ENCODE results near the gene WFIKKN2. TPM values are rescaled to one million over a fixed set of nuclear protein-coding genes. Genes with fewer than 3 reads are reported as not detected.
A peak's percentile ranks its signal among the peaks of the same experiment; 100 is the strongest.

WFIKKN2 gene
- polyA plus RNA-seq, 1 donor (not counting 4 experiments of a cell fraction or from before 2014, with no cell fraction given) = not detected

DNA sequence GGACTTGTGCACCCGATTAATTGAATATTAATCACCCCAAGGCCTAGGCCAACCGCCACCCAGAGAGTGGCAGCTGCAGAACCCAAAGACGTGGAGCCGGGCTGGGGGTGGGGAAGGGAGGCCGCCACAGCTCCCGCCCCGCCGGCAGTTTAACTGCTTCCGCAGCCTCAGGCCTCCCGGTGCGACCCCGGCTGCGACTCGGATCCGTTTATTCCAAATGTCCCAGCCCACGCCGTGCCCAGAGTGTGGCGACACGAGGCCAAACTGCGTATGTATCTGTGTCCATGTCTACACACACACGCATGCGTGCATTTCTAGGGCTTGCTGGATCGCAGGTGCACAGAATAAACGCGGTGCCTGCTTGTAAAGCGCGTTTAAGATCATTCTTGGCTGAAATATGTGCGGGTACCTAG, 31.6 kb downstream of the WFIKKN2 start:
- H3K4me1 ChIP-seq (ENCODE audit: control insufficient read depth, extremely low read depth, insufficient read depth, low read length) = peaks cover 31% of the 10 kb centered on the region
- no peak for DNase-seq (ENCODE audit: low read depth, low spot score)
- H3K4me2 ChIP-seq (ENCODE audit: control insufficient read depth, extremely low read depth, insufficient read depth, low read depth, low read length) = peak overlapping the region; percentile 100
- peaks cover 34% of the 10 kb centered on the region for H3K79me2 ChIP-seq (ENCODE audit: control insufficient read depth, insufficient read depth, low read length)
- peaks cover 20% of the 10 kb centered on the region for H4K20me1 ChIP-seq (ENCODE audit: control insufficient read depth, extremely low read depth, insufficient read depth, low read length)
- dilution Hi-C loops (cut with MboI; ENCODE audit: extremely low pct_ligation_motif_present, low sequenced_read_pairs) = loop anchor here (25.0 kb wide), 1 partner anchor 95 kb away; no protein-coding TSS in a partner anchor
- TF ChIP-seq EZH2 (IDR thresholded peaks at IDR 0.05; ENCODE audit: low read length) = no peak
- TF ChIP-seq, protein P1, sequence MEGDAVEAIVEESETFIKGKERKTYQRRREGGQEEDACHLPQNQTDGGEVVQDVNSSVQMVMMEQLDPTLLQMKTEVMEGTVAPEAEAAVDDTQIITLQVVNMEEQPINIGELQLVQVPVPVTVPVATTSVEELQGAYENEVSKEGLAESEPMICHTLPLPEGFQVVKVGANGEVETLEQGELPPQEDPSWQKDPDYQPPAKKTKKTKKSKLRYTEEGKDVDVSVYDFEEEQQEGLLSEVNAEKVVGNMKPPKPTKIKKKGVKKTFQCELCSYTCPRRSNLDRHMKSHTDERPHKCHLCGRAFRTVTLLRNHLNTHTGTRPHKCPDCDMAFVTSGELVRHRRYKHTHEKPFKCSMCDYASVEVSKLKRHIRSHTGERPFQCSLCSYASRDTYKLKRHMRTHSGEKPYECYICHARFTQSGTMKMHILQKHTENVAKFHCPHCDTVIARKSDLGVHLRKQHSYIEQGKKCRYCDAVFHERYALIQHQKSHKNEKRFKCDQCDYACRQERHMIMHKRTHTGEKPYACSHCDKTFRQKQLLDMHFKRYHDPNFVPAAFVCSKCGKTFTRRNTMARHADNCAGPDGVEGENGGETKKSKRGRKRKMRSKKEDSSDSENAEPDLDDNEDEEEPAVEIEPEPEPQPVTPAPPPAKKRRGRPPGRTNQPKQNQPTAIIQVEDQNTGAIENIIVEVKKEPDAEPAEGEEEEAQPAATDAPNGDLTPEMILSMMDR (optimal IDR thresholded peaks at IDR 0.05 in 1 of 3, IDR thresholded peaks at IDR 0.05 in 1 of 3, conservative IDR thresholded peaks at IDR 0.05 in 1 of 3; ENCODE audit: extremely low read depth in 1 of 3, insufficient read depth in 2 of 3, low read length in 3 of 3) = peak in 1 of 3 experiments; percentile 17
- no peaks in the 10 kb centered on the region for H3K27me3 ChIP-seq (ENCODE audit: control insufficient read depth, extremely low read depth, insufficient read depth, low read length)
- no peaks in the 10 kb centered on the region for H3K9me1 ChIP-seq (ENCODE audit: control insufficient read depth, extremely low read depth, insufficient read depth, low read length)
- H3K27ac ChIP-seq (ENCODE audit: control insufficient read depth, insufficient read depth, low read length) = peak overlapping the region; percentile 98
- FAIRE-seq = no peak
- peaks cover 7 to 11% of the 10 kb centered on the region in 2 experiments for H3K36me3 ChIP-seq (ENCODE audit: control insufficient read depth in 2 of 2, extremely low read depth in 1 of 2, insufficient read depth in 2 of 2, low read length in 2 of 2)
- H3K4me3 ChIP-seq (ENCODE audit: control insufficient read depth in 2 of 3, extremely low read depth in 1 of 3, insufficient read depth in 2 of 3, low read depth in 1 of 3, low read length in 3 of 3) = peak overlapping the region; percentile 47 to 92 (median 84)
- H3K9me3 ChIP-seq (ENCODE audit: control insufficient read depth, low read depth, low read length) = no peaks in the 10 kb centered on the region
- H2AFZ ChIP-seq (ENCODE audit: control insufficient read depth, low read length) = peak overlapping the region; percentile 75
- H3K9ac ChIP-seq (ENCODE audit: control insufficient read depth, extremely low read depth, insufficient read depth, low read length) = peak overlapping the region; percentile 98

DNA sequence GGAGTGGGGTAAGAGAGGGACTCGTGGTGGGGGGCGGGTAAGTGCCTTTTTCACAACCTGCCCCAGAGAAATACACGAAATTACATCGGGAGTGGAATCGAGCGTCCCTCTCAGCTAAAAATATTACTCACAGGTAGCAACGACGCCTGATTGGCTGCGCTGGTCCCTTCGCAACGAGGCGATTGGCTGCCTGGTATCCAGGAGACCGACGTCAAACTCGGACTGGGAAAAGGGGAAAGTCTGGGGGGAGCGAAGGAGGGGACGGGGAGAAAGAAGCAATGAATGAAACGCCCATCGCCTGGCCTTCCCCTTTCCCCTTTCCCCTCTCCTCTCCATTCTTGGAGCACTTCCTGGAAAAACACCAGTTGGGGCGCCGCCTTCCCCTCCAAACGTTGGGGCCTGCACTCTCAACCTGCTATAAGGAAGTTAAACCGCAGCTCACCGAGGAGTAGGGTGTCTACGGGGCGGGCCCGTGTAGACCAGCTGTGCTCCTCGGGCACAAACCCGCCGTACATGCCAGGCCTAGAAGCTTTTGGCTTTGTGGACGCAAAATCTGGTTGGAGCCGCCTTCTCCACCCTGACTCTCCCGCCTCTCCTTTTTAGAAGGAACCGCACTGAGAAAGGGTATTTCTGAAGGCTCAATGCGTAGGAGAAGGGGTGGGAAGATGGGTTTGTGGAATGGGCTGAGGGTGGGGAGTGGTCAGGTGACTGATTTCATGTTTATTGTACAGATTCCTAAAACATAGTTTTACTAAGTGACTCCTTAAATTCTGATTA, 32.2 kb downstream of the WFIKKN2 start:
- Histone ChIP-seq H3K4me3 (ENCODE audit: control insufficient read depth in 2 of 3, extremely low read depth in 1 of 3, insufficient read depth in 2 of 3, low read depth in 1 of 3, low read length in 3 of 3) (peak overlapping the region; percentile 47 to 92 (median 84)), H3K36me3 (ENCODE audit: control insufficient read depth in 2 of 2, extremely low read depth in 1 of 2, insufficient read depth in 2 of 2, low read length in 2 of 2) (peaks cover 7 to 10% of the 10 kb centered on the region in 2 experiments), H3K9me3 (ENCODE audit: control insufficient read depth, low read depth, low read length) (no peaks in the 10 kb centered on the region), H3K27ac (ENCODE audit: control insufficient read depth, insufficient read depth, low read length) (peak overlapping the region; percentile 98), H2AFZ (ENCODE audit: control insufficient read depth, low read length) (peak overlapping the region; percentile 75), H3K4me1 (ENCODE audit: control insufficient read depth, extremely low read depth, insufficient read depth, low read length) (peaks cover 31% of the 10 kb centered on the region), H3K9me1 (ENCODE audit: control insufficient read depth, extremely low read depth, insufficient read depth, low read length) (no peaks in the 10 kb centered on the region), H3K9ac (ENCODE audit: control insufficient read depth, extremely low read depth, insufficient read depth, low read length) (peak overlapping the region; percentile 98), H3K4me2 (ENCODE audit: control insufficient read depth, extremely low read depth, insufficient read depth, low read depth, low read length) (peak overlapping the region; percentile 100), H3K79me2 (ENCODE audit: control insufficient read depth, insufficient read depth, low read length) (peaks cover 34% of the 10 kb centered on the region), H3K27me3 (ENCODE audit: control insufficient read depth, extremely low read depth, insufficient read depth, low read length) (no peaks in the 10 kb centered on the region), H4K20me1 (ENCODE audit: control insufficient read depth, extremely low read depth, insufficient read depth, low read length) (peaks cover 20% of the 10 kb centered on the region)
- TF ChIP-seq, protein P1 (optimal IDR thresholded peaks at IDR 0.05 in 1 of 3, IDR thresholded peaks at IDR 0.05 in 1 of 3, conservative IDR thresholded peaks at IDR 0.05 in 1 of 3; ENCODE audit: extremely low read depth in 1 of 3, insufficient read depth in 2 of 3, low read length in 3 of 3) = no peak
- no peak for TF ChIP-seq EZH2 (IDR thresholded peaks at IDR 0.05; ENCODE audit: low read length)
- no peak for DNase-seq (ENCODE audit: low read depth, low spot score)
- dilution Hi-C loops (cut with MboI; ENCODE audit: extremely low pct_ligation_motif_present, low sequenced_read_pairs) = loop anchor here (25.0 kb wide), 1 partner anchor 95 kb away; no protein-coding TSS in a partner anchor
- FAIRE-seq = peak; percentile 57

Data from keratinocyte (primary cell).